ENCODE measurements around the gene RPUSD1.

Gene RPUSD1

GRCh38 chr16:751152-752006 is 36.8 kb downstream of the RPUSD1 start:
- Histone ChIP-seq H3K36me3 (no peaks in the 10 kb centered on the region), H3K4me3 (no peak overlapping the region), H3K27ac (no peak overlapping the region), H3K4me1 (peaks cover 0 to 5% (median 0%) of the 10 kb centered on the region in 4 donors), H3K9me3 (no peaks in the 10 kb centered on the region), H3K27me3 (peaks cover 0 to 10% of the 10 kb centered on the region in 2 donors)
- no peak for DNase-seq
- intact Hi-C loops (cut with DNase I; ENCODE audit: low total_unique reads) = no loop called here
- no peak for TF ChIP-seq CTCF (IDR thresholded peaks at IDR 0.05)

- Histone ChIP-seq H3K4me1 (peaks cover 0 to 5% (median 0%) of the 10 kb centered on the region in 4 donors), H3K4me3 (no peak overlapping the region), H3K9me3 (no peaks in the 10 kb centered on the region), H3K27ac (no peak overlapping the region), H3K36me3 (no peaks in the 10 kb centered on the region), H3K27me3 (peaks cover 0 to 9% of the 10 kb centered on the region in 2 donors)
- intact Hi-C loops (cut with DNase I; ENCODE audit: low total_unique reads) = no loop called here
- no peak for DNase-seq
- no peak for TF ChIP-seq CTCF (IDR thresholded peaks at IDR 0.05)
These were observed 37.7 kb downstream of the RPUSD1 start for GRCh38 chr16:750485-750884.

GRCh38 chr16:749010-749409 is 39.2 kb downstream of the RPUSD1 start:
- intact Hi-C loops (cut with DNase I; ENCODE audit: low total_unique reads) = no loop called here
- Histone ChIP-seq H3K4me3 (no peak overlapping the region), H3K9me3 (no peaks in the 10 kb centered on the region), H3K4me1 (peaks cover 0 to 5% (median 0%) of the 10 kb centered on the region in 4 donors), H3K36me3 (no peaks in the 10 kb centered on the region), H3K27ac (no peak overlapping the region), H3K27me3 (peaks cover 0 to 10% of the 10 kb centered on the region in 2 donors)
- no peak for DNase-seq
- no peak for TF ChIP-seq CTCF (IDR thresholded peaks at IDR 0.05)

GRCh38 chr16:747978-748746 is 40.0 kb downstream of the RPUSD1 start:
- no peak for DNase-seq
- Histone ChIP-seq H3K4me1 (peaks cover 0 to 5% (median 0%) of the 10 kb centered on the region in 4 donors), H3K27ac (no peak overlapping the region), H3K27me3 (peaks cover 0 to 10% of the 10 kb centered on the region in 2 donors), H3K9me3 (no peaks in the 10 kb centered on the region), H3K36me3 (no peaks in the 10 kb centered on the region), H3K4me3 (no peak overlapping the region)
- intact Hi-C loops (cut with DNase I; ENCODE audit: low total_unique reads) = no loop called here
- no peak for TF ChIP-seq CTCF (IDR thresholded peaks at IDR 0.05)

- Histone ChIP-seq H3K9me3 (no peaks in the 10 kb centered on the region), H3K4me3 (no peak overlapping the region), H3K4me1 (peaks cover 0 to 5% (median 0%) of the 10 kb centered on the region in 4 donors), H3K27ac (no peak overlapping the region), H3K27me3 (peaks cover 0 to 22% of the 10 kb centered on the region in 2 donors), H3K36me3 (no peaks in the 10 kb centered on the region)
- intact Hi-C loops (cut with DNase I; ENCODE audit: low total_unique reads) = no loop called here
- TF ChIP-seq CTCF (IDR thresholded peaks at IDR 0.05) = no peak
- DNase-seq = no peak
These were observed 41.5 kb downstream of the RPUSD1 start for GRCh38 chr16:746637-747036.

All from tibial artery (tissue), 4 donors.